NCI-H524 (cell line): ENCODE data around the gene CELF2.
"Not testable (repeated sequence)": the region's sequence is repeated elsewhere in the genome, so short reads cannot be mapped to it uniquely, and the experiment has no call there.

Source experiments
- DNase-seq, 2 experiments: peaks; one replicate each; lab custom pipeline; 2025; lab: John Stamatoyannopoulos, UW

Gene CELF2

GRCh38 chr10:11096422-11096821, 78.8 kb downstream of the CELF2 start:
- no peak for DNase-seq

GRCh38 chr10:11097686-11098085, 80.0 kb downstream of the CELF2 start:
- DNase-seq, result no peak

- DNase-seq, result no peak
Measured at GRCh38 chr10:11098666-11099065, 81.0 kb downstream of the CELF2 start.

- DNase-seq, result no peak
Measured at GRCh38 chr10:11104772-11105675, 87.4 kb downstream of the CELF2 start.

- DNase-seq, result no peak
Measured at GRCh38 chr10:11105676-11106004, 88.0 kb downstream of the CELF2 start.

GRCh38 chr10:11106621-11107374, 89.1 kb downstream of the CELF2 start:
- DNase-seq, result no peak

- DNase-seq, result no peak
Measured at GRCh38 chr10:11107948-11108347, 90.3 kb downstream of the CELF2 start.

- no peak for DNase-seq
Measured at GRCh38 chr10:11108356-11108755, 90.7 kb downstream of the CELF2 start.

- DNase-seq, result no peak
Measured at GRCh38 chr10:11109590-11109989, 91.9 kb downstream of the CELF2 start.

GRCh38 chr10:11110539-11110938, 92.9 kb downstream of the CELF2 start:
- DNase-seq, result no peak

GRCh38 chr10:11111490-11111889, 93.8 kb downstream of the CELF2 start:
- DNase-seq, result no peak

GRCh38 chr10:11112718-11113117, 95.0 kb downstream of the CELF2 start:
- no peak for DNase-seq

GRCh38 chr10:11113156-11113555, 95.5 kb downstream of the CELF2 start:
- DNase-seq, result no peak

GRCh38 chr10:11114269-11114668, 96.6 kb downstream of the CELF2 start:
- no peak for DNase-seq

GRCh38 chr10:11115337-11115736, 97.7 kb downstream of the CELF2 start:
- no peak for DNase-seq

- DNase-seq, result no peak
Measured at GRCh38 chr10:11116361-11116760, 98.7 kb downstream of the CELF2 start.

GRCh38 chr10:11116817-11117216, 99.1 kb downstream of the CELF2 start:
- DNase-seq, result no peak

GRCh38 chr10:11118686-11119085, 101.0 kb downstream of the CELF2 start:
- no peak for DNase-seq

GRCh38 chr10:11119843-11120242, 102.2 kb downstream of the CELF2 start:
- no peak for DNase-seq

GRCh38 chr10:11120711-11121110, 103.0 kb downstream of the CELF2 start:
- no peak for DNase-seq

- not testable (repeated sequence) for DNase-seq
Measured at GRCh38 chr10:11123892-11124291, 106.2 kb downstream of the CELF2 start.

- no peak for DNase-seq
Measured at GRCh38 chr10:11125004-11125403, 107.3 kb downstream of the CELF2 start.

- not testable (repeated sequence) for DNase-seq
Measured at GRCh38 chr10:11127017-11127416, 109.3 kb downstream of the CELF2 start.
